Stimulated activated naive B cell treated with anti-CD40 and anti-IgM and Interleukin-4, amounts not matched to agents 10 μg/mL and 1 μg/mL and 100 μg/mL, for 72 hours (primary cell): ENCODE data around the gene PTPRD.

Source experiments
- ATAC-seq, 2 donors: fragments of 150-1000 bp; cut with Tn5 transposase; replicated peaks; 2 replicates each; pipeline ENCODE4 v1.10.0; 2021; ENCODE audit warnings: moderate library complexity in 1 of 2
- DNase-seq: peaks from one replicate; pipeline ENCODE4 v3.0.0; 2021
- H3K27ac Mint-ChIP-seq: one replicate; pipeline ENCODE4 v1.8.0; 2022; ENCODE audit warnings: mild to moderate bottlenecking, mixed read lengths
- H3K27me3 Mint-ChIP-seq, 2 donors: one replicate each; pipeline ENCODE4 v1.8.0; 2022; ENCODE audit warnings: mixed read lengths in 2 of 2
- H3K36me3 Mint-ChIP-seq, 2 donors: one replicate each; pipeline ENCODE4 v1.8.0; 2022; ENCODE audit warnings: mixed read lengths in 2 of 2, mild to moderate bottlenecking in 1 of 2
- H3K4me1 Mint-ChIP-seq, 2 donors: one replicate each; pipeline ENCODE4 v1.8.0; 2022; ENCODE audit warnings: mixed read lengths in 2 of 2, mild to moderate bottlenecking in 1 of 2
- H3K4me3 Mint-ChIP-seq, 2 donors: one replicate each; pipeline ENCODE4 v1.8.0; 2022; ENCODE audit warnings: mild to moderate bottlenecking in 2 of 2, mixed read lengths in 2 of 2, moderate library complexity in 1 of 2
- H3K9me3 Mint-ChIP-seq, 2 donors: one replicate each; pipeline ENCODE4 v1.8.0; 2022; ENCODE audit warnings: mixed read lengths in 2 of 2, mild to moderate bottlenecking in 1 of 2

The PTPRD gene

DNA sequence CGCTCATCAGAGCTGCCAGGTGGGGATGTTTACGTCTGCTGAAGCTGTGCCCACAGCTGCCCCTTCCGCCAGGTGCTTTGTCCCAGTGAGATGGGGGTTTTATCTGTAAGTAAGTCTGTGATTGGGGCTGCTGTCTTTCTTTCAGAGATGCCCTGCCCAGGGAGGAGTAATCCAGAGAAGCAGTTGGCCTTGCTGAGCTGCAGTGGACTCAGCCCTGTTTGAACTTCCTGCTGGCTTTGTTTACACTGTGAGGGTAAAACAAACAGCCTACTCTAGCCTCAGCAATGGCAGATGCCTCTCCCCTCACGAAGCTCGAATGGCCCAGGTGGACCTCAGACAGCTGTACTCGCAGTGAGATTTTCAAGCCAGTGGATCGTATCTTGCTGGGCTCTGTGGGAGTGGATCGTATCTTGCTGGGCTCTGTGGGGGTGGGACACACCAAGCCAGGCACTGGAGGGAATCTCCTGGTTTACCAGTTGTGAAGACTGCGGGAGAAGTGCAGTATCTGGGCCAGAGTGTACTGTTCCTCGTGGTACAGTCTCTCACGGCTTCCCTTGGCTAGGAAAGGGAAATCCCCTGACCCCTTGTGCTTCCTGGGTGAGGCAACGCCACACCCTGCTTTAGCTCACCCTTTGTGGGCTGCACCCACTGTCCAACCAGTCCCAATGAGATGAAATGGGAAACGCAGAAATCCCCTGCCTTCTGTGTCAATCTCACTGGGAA lies 2283.1 kb downstream of the PTPRD start:
- Mint-ChIP-seq H3K27ac (no peak overlapping the region), H3K27me3 (peaks cover 5 to 7% of the 10 kb centered on the region in 2 donors), H3K4me3 (no peak overlapping the region), H3K9me3 (peaks cover 0 to 4% of the 10 kb centered on the region in 2 donors), H3K4me1 (no peaks in the 10 kb centered on the region), H3K36me3 (no peaks in the 10 kb centered on the region)
- ATAC-seq (no peak), DNase-seq (no peak)

DNA sequence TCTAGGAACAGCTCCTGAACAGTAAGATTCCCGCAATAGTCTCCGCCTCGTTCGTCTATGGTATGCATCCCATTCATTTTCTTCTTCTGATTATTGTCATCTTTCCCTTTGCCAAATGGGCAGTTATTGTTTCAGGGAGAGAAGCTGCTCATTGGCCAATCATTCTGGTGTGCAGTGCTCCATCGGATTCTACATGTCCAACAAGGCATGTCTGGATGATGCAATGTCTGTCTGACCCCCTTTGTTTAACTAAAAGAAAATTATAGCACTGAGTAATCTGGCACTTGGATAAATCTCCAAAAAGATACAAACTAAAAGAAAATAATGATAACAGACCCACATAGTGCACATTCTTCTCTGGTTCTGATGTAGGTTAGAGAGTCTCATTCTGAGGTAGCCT lies 2297.6 kb downstream of the PTPRD start:
- Mint-ChIP-seq H3K4me3 (no peak overlapping the region), H3K27me3 (no peaks in the 10 kb centered on the region), H3K9me3 (peaks cover 0 to 2% of the 10 kb centered on the region in 2 donors), H3K36me3 (no peaks in the 10 kb centered on the region), H3K27ac (no peak overlapping the region), H3K4me1 (no peaks in the 10 kb centered on the region)
- DNase-seq: no peak
- no peak for ATAC-seq

DNA sequence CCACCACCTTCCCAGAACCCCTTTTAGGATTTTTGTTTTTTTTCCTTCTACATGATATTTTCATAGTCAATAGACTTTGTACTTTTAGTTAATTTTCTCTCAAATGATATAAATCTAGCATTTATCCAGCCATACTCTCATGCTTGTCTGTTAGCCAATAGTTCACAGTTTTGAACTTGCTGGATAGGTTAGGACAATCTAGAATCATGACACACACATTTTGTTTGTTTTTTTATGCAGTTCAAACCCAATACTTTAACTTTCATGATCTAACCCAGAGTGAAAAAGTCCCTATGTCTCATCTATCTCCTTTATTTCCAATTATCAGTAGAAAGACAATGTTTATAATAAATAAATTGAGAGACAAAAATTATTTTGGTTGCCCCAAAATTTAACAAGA lies 2303.5 kb downstream of the PTPRD start:
- Mint-ChIP-seq H3K27ac (no peak overlapping the region), H3K4me1 (no peaks in the 10 kb centered on the region), H3K36me3 (peaks cover 2 to 4% of the 10 kb centered on the region in 2 donors), H3K27me3 (peaks cover 4 to 5% of the 10 kb centered on the region in 2 donors), H3K9me3 (peaks cover 8 to 16% of the 10 kb centered on the region in 2 donors), H3K4me3 (no peak overlapping the region)
- DNase-seq: no peak
- ATAC-seq: no peak

DNA sequence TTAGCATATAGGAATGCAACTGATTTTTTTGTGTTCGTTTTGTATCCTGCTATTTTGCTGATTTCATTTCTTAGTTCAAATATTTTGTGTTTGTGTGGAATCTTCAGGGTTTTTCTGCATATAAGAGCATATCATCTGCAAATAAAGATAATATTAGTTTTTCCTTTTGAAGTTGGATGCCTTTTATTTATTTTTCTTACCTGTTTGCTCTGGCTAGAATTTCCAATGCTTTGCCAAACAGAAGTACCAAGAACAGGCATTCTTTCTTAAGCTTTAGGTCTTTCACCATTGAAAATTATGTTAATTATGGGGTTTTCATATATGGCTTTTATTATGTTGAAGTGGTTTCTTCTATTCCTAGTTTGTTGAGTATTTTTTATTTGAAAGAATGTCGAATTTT lies 2308.1 kb downstream of the PTPRD start:
- H3K9me3 Mint-ChIP-seq: peaks cover 8 to 15% of the 10 kb centered on the region in 2 donors
- peaks cover 2 to 4% of the 10 kb centered on the region in 2 donors for H3K36me3 Mint-ChIP-seq
- no peaks in the 10 kb centered on the region for H3K4me1 Mint-ChIP-seq
- ATAC-seq: no peak
- DNase-seq: no peak
- peaks cover 4 to 5% of the 10 kb centered on the region in 2 donors for H3K27me3 Mint-ChIP-seq
- no peak overlapping the region for H3K4me3 Mint-ChIP-seq
- H3K27ac Mint-ChIP-seq: no peak overlapping the region

DNA sequence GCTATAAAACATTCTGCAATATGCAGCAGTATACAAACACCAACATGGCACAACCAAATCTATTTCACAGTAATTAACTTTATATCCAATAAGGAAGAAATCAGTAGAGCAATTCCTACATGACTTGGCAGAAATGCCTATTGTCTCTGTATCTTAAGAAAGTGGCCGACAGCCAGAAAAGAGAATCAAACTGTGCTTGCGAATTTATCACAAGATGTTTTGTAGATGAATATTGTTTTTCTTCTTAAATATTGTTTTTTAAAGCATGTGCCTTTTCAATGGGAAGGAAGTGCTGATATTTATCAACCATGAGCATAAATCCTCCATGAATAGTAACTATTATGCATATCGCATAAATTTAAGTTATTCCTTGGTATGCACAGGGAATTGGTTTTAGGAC lies 2311.5 kb downstream of the PTPRD start:
- Mint-ChIP-seq H3K27ac (no peak overlapping the region), H3K4me3 (no peak overlapping the region), H3K4me1 (no peaks in the 10 kb centered on the region), H3K27me3 (peaks cover 0 to 5% of the 10 kb centered on the region in 2 donors), H3K9me3 (peaks cover 0 to 4% of the 10 kb centered on the region in 2 donors), H3K36me3 (no peaks in the 10 kb centered on the region)
- DNase-seq (no peak), ATAC-seq (no peak)

DNA sequence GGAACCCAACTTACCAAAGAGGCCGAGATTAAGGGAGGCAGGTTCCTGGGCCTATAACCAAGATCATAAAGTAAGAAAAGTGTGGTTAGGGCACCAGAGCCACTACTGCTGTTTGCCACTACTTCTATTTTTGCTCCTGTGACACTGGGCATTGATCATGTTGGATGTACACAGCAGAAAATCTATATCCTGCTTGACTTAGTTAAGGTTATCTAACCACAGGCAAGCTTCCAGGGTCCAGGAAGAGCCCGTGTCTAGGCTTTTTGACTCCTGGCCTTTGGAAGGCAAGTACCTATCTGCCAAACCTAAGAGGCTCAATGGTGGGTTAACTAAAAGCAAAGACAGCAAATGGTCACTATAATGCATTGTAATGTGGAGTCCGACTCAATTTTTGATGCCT lies 2315.8 kb downstream of the PTPRD start:
- Mint-ChIP-seq H3K27me3 (peaks cover 4 to 5% of the 10 kb centered on the region in 2 donors), H3K4me3 (no peak overlapping the region), H3K9me3 (peaks cover 0 to 4% of the 10 kb centered on the region in 2 donors), H3K4me1 (no peaks in the 10 kb centered on the region), H3K36me3 (no peaks in the 10 kb centered on the region), H3K27ac (no peak overlapping the region)
- DNase-seq: no peak
- ATAC-seq: no peak

DNA sequence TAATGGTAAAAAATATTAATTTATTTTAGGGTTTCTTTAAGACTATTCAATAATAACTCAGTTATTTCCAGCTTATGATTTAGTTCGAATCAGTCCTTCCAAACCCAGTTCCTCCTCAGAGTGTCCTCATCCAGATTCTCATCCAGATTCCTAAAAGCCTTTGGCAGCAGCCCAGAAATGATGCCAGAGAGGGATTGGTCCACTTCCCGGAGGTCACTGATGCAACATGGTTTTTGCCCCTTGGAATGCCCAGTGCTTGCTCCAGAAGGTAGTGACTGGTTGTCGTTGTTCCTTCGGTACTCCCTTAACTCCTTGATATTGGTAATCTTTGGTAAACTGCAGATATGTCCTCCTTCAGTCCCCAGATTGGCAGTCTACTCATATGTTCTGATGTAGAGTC lies 2320.1 kb downstream of the PTPRD start:
- no peak overlapping the region for H3K27ac Mint-ChIP-seq
- ATAC-seq (no peak), DNase-seq (no peak)
- no peaks in the 10 kb centered on the region for H3K36me3 Mint-ChIP-seq
- H3K4me3 Mint-ChIP-seq: no peak overlapping the region
- H3K4me1 Mint-ChIP-seq: no peaks in the 10 kb centered on the region
- peaks cover under 1 to 4% of the 10 kb centered on the region in 2 donors for H3K27me3 Mint-ChIP-seq
- H3K9me3 Mint-ChIP-seq: peaks cover 0 to 4% of the 10 kb centered on the region in 2 donors

DNA sequence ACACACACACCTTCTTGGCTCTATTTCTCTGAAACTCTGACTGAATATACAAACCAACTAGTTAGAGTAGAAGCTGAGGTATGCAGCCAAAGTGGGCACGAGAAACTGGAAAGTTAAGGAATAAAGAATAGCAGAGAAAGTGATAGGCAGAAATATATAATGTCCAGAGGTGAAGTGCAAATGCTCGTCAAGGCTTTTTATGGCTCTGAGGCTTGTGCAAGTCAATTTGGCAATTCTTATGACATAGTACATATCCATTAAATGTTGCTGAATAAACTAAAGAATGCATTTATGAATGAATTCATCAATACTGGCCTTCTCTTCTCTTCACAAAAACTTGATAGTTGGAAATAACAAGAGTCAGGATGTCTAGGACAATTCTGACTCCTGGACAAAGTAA lies 2323.1 kb downstream of the PTPRD start:
- Mint-ChIP-seq H3K27ac (no peak overlapping the region), H3K27me3 (peaks cover 10 to 14% of the 10 kb centered on the region in 2 donors), H3K9me3 (peaks cover 0 to 4% of the 10 kb centered on the region in 2 donors), H3K4me3 (no peak overlapping the region), H3K4me1 (peaks cover 0 to 1% of the 10 kb centered on the region in 2 donors), H3K36me3 (no peaks in the 10 kb centered on the region)
- ATAC-seq (no peak), DNase-seq (no peak)

DNA sequence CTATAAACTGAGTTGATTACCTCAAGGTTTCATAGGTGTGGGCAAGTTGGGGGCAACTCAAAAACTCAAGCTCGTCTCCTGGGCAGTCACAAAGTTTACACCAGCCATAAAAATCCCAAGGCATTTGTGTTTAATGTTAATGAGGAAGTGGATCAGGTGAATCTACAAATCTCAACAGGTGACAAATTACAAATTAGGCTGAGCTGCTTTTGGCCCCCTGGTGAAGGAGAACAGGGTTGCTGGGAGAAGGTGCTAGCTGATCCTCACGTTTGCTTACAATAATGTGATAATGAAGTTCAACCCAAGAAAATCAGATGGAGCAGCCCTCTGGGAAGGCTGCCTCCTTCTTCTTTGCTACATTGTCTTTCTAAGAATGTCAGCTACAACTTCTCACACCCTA lies 2324.8 kb downstream of the PTPRD start:
- Mint-ChIP-seq H3K27ac (no peak overlapping the region), H3K4me3 (no peak overlapping the region), H3K4me1 (peaks cover 0 to 1% of the 10 kb centered on the region in 2 donors), H3K27me3 (peaks cover 9 to 13% of the 10 kb centered on the region in 2 donors), H3K9me3 (no peaks in the 10 kb centered on the region), H3K36me3 (no peaks in the 10 kb centered on the region)
- DNase-seq (no peak), ATAC-seq (no peak)

DNA sequence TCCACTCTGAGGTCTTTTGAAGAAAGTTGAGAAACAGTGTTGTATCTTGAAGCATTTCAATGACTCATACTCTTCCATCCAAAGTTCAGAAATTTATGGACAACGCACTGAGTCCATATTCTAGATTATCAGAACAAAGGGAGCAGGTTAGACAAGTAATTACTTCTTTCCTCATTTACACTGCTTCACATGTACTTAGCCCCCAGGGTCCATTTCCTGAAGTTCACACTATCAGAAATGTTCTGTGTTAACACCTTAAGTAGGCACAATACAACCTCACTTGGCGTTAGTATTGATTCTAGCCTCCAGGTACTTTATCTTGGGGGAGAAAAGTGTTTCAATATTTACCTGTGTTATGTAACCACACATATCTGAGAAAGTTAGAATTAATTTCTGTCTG lies 2325.3 kb downstream of the PTPRD start:
- H3K36me3 Mint-ChIP-seq: no peaks in the 10 kb centered on the region
- H3K9me3 Mint-ChIP-seq: no peaks in the 10 kb centered on the region
- H3K4me3 Mint-ChIP-seq: no peak overlapping the region
- H3K27me3 Mint-ChIP-seq: peaks cover 9 to 16% of the 10 kb centered on the region in 2 donors
- no peak for ATAC-seq
- peaks cover 0 to 1% of the 10 kb centered on the region in 2 donors for H3K4me1 Mint-ChIP-seq
- no peak overlapping the region for H3K27ac Mint-ChIP-seq
- no peak for DNase-seq

DNA sequence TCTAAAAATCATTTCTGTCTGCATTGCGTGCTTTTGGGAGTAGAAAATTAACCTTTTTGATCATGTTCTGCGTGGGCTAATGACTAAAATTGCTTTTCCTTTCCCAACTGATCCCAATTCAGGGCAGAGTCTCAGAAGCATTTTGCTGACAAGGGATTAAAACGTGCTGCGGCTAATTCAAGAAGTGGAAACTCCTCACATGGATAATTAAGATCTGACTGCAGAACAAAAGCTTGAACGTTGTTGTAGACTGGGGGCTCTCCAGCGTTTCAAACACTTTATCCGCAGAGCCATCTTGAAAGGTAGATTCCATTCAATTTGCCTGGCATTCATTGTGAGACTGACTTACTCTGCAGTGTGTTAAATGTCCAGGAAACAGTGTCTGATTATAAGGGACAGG lies 2327.9 kb downstream of the PTPRD start:
- H3K27me3 Mint-ChIP-seq: peaks cover 9 to 16% of the 10 kb centered on the region in 2 donors
- no peak for ATAC-seq
- H3K4me1 Mint-ChIP-seq: peaks cover 0 to 1% of the 10 kb centered on the region in 2 donors
- no peak overlapping the region for H3K27ac Mint-ChIP-seq
- H3K9me3 Mint-ChIP-seq: no peaks in the 10 kb centered on the region
- no peak for DNase-seq
- no peak overlapping the region for H3K4me3 Mint-ChIP-seq
- no peaks in the 10 kb centered on the region for H3K36me3 Mint-ChIP-seq

DNA sequence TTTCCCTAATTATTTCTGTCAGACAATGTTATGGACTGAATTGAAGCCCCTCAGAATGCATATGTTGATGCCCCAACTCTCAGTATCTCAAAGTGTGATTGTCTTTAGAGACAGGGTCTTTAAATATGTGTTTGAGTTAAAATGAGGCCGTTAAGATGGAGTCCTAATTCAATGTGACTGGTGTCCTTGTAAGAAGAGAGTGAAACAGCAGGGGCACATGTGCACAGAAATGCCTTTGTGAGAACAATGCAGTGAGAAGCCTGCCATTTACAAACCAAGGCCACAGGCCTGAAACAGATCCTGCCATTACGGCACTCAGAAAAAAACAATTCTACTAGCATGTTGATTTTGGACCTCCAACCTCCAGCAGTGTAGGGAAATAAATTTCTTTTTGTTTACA lies 2330.3 kb downstream of the PTPRD start:
- ATAC-seq: no peak
- no peak overlapping the region for H3K27ac Mint-ChIP-seq
- H3K9me3 Mint-ChIP-seq: peaks cover 2% of the 10 kb centered on the region in 2 donors
- no peaks in the 10 kb centered on the region for H3K36me3 Mint-ChIP-seq
- peaks cover 0 to 1% of the 10 kb centered on the region in 2 donors for H3K4me1 Mint-ChIP-seq
- H3K4me3 Mint-ChIP-seq: no peak overlapping the region
- H3K27me3 Mint-ChIP-seq: peaks cover 9 to 16% of the 10 kb centered on the region in 2 donors
- DNase-seq: no peak

DNA sequence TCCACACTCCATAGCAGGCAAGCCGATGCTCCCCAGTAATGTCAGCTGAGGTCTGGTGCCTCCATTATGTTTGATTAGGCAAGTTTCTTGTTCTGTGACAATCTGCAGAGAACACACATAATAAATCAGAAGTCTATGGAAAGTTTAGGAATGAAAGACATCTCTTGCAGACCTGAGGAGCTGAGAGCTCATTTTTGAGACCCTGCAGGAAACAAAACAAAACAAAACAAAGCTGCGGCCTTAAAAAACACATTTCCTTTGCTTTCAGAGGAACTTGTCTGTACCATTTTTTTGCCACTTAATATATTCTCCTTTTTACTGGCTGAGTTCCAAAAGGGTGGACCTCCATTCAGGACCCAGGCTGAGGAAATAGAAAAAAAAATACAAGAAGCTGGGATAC lies 2332.0 kb downstream of the PTPRD start:
- ATAC-seq (no peak), DNase-seq (no peak)
- H3K27me3 Mint-ChIP-seq: peaks cover 5 to 21% of the 10 kb centered on the region in 2 donors
- no peaks in the 10 kb centered on the region for H3K4me1 Mint-ChIP-seq
- no peak overlapping the region for H3K4me3 Mint-ChIP-seq
- peaks cover 11 to 13% of the 10 kb centered on the region in 2 donors for H3K9me3 Mint-ChIP-seq
- H3K27ac Mint-ChIP-seq: no peak overlapping the region
- H3K36me3 Mint-ChIP-seq: peaks cover 0 to 9% of the 10 kb centered on the region in 2 donors

DNA sequence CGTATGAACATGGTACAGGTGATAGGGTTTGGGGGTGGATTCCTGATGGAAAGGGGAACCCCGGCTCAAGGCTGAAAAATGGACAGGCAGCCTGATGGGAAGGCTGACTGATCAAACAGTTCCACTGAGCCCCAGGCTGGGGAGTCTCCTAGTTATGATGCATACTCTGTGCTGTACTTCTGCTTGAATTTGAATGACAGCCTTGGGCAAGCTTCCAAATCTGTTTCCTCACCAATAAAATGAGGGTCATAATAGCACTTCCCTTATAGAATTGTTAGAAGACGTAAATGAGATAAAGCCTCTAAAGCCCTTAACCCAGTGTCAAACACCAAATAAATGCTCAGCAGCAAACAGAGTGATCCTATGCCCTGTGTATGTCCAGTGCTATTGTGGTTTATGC lies 2334.8 kb downstream of the PTPRD start:
- H3K4me1 Mint-ChIP-seq: no peaks in the 10 kb centered on the region

DNA sequence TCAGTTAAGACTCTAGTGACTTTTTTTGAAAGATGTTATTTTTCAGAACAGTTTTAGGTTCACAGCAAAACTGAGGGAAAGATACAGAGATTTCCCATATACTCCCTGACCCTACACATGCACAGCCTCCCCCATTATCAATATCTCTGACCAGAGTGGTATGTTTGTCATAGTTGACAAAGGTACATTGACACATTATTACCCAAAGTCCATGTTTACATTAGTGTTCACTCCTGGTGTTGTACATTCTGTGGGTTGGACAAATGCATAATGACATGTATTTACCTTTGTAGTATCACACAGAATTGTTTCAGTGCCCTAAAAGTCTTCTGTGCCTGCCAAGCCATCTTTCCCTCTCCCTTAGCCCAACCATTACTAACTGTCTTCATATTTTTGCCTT lies 2342.6 kb downstream of the PTPRD start:
- DNase-seq (no peak), ATAC-seq (no peak)
- Mint-ChIP-seq H3K27ac (no peak overlapping the region), H3K36me3 (peaks cover 0 to 4% of the 10 kb centered on the region in 2 donors), H3K4me1 (no peaks in the 10 kb centered on the region), H3K9me3 (peaks cover 0 to 2% of the 10 kb centered on the region in 2 donors), H3K27me3 (peaks cover 0 to 9% of the 10 kb centered on the region in 2 donors), H3K4me3 (no peak overlapping the region)

More for the DNA sequence above, 2334.8 kb downstream of the PTPRD start:
- peaks cover 14 to 16% of the 10 kb centered on the region in 2 donors for H3K9me3 Mint-ChIP-seq
- DNase-seq: no peak
- no peak overlapping the region for H3K27ac Mint-ChIP-seq
- H3K4me3 Mint-ChIP-seq: no peak overlapping the region
- H3K27me3 Mint-ChIP-seq: peaks cover 4 to 14% of the 10 kb centered on the region in 2 donors
- ATAC-seq: no peak
- peaks cover 0 to 17% of the 10 kb centered on the region in 2 donors for H3K36me3 Mint-ChIP-seq
